ENCODE measurements around the gene CDH13. TPM values are rescaled to one million over a fixed set of nuclear protein-coding genes. Genes with fewer than 3 reads are reported as not detected.

CDH13 gene
- total and polyA plus RNA-seq, 12 donors: 0.86 to 30.6 (median 2.4) TPM

DNA sequence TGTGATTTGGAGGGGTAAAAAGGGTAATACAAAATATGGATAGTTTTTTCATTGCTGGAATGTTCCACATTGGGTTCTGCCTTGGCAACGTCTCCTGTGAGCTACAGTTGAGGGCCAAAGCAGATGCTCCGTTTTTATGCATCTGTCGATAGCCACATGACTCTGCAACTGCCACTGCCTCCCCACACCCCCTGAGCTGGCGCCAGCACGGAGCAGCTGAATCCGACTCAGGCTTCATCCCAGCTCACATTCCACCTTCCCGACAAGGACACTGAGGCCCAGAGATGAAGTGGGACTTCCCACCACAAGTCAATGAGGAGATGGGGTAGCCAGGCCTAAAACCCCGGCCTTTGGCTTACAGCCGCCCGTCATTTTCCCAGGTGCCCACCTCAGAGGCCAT lies 334.1 kb downstream of the CDH13 start:
- Histone ChIP-seq H3K36me3 (replicated peaks in 1 of 2) (no peaks in the 10 kb centered on the region), H3K9me3 (replicated peaks in 1 of 3) (no peaks in the 10 kb centered on the region)

DNA sequence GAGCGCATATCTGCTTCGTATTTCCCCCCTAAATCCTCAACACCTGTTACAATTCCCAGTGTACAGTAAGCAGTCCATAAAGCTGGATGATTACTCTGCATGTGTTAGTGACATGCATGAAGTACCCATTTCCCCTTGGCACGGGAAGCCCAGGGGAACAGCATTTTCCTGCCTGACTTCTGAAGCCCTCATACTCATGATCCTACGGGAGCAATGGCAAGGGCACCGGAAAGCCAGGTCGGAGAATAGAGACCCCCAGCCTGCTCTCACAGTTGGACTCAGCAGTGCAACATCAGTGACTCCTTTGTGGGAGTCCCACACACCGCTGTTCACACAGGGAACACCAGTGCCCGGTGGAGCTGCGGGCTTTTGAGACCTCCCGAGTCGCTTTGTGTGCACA lies 336.9 kb downstream of the CDH13 start:
- H3K4me1 ChIP-seq (replicated peaks in 1 of 2): no peaks in the 10 kb centered on the region
- no peak overlapping the region for H3K4me3 ChIP-seq
- intact Hi-C loops (cut with DNase I): no loop called here
- no peaks in the 10 kb centered on the region for H3K27me3 ChIP-seq
- H3K27ac ChIP-seq: no peak overlapping the region
- H3K9me3 ChIP-seq (replicated peaks in 1 of 3): no peaks in the 10 kb centered on the region
- no peak for DNase-seq
- TF ChIP-seq, protein P1, sequence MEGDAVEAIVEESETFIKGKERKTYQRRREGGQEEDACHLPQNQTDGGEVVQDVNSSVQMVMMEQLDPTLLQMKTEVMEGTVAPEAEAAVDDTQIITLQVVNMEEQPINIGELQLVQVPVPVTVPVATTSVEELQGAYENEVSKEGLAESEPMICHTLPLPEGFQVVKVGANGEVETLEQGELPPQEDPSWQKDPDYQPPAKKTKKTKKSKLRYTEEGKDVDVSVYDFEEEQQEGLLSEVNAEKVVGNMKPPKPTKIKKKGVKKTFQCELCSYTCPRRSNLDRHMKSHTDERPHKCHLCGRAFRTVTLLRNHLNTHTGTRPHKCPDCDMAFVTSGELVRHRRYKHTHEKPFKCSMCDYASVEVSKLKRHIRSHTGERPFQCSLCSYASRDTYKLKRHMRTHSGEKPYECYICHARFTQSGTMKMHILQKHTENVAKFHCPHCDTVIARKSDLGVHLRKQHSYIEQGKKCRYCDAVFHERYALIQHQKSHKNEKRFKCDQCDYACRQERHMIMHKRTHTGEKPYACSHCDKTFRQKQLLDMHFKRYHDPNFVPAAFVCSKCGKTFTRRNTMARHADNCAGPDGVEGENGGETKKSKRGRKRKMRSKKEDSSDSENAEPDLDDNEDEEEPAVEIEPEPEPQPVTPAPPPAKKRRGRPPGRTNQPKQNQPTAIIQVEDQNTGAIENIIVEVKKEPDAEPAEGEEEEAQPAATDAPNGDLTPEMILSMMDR (IDR thresholded peaks at IDR 0.05): no peak
- no peak for TF ChIP-seq POLR2A (IDR thresholded peaks at IDR 0.05)
- no peaks in the 10 kb centered on the region for H3K36me3 ChIP-seq (replicated peaks in 1 of 2)
- WGBS, 4 donors: 82 to 87% (median 83%) methylated on average over 10 to 11 of the region's 11 CpGs

More for the DNA sequence above, 334.1 kb downstream of the CDH13 start:
- no peak for DNase-seq
- H3K4me1 ChIP-seq (replicated peaks in 1 of 2): no peaks in the 10 kb centered on the region
- WGBS, 4 donors: 70 to 88% (median 86%) methylated on average over 9 to 10 of the region's 10 CpGs
- no peaks in the 10 kb centered on the region for H3K27me3 ChIP-seq
- TF ChIP-seq POLR2A (IDR thresholded peaks at IDR 0.05): no peak
- TF ChIP-seq, protein P1 (IDR thresholded peaks at IDR 0.05): no peak
- H3K27ac ChIP-seq: no peak overlapping the region
- no peak overlapping the region for H3K4me3 ChIP-seq
- intact Hi-C loops (cut with DNase I): no loop called here

DNA sequence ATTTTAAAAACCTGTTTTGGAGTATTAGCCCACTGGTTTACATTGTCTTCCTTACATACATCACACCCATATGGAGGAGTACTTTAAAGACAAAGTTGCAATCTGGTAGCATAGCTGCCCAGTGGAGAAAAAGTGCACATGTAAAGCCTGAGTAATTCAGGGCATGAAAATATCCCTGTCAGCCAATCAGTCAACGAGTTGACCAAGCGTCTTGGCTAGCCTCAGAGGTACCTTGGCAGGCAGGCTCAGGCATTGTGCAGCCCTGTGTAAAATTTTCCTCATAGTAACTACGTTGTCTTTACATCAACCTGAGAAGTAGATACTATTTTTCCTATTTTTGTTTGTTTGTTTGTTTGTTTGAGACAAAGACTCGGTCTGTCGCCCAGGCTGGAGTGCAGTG lies 339.0 kb downstream of the CDH13 start:
- no peaks in the 10 kb centered on the region for H3K27me3 ChIP-seq
- H3K4me1 ChIP-seq (replicated peaks in 1 of 2): no peaks in the 10 kb centered on the region
- DNase-seq: no peak
- no peaks in the 10 kb centered on the region for H3K9me3 ChIP-seq (replicated peaks in 1 of 3)
- no peaks in the 10 kb centered on the region for H3K36me3 ChIP-seq (replicated peaks in 1 of 2)
- intact Hi-C loops (cut with DNase I): no loop called here
- no peak overlapping the region for H3K4me3 ChIP-seq
- 80 to 86% (median 84%) methylated on average over 5 of the region's 5 CpGs for WGBS, 4 donors
- no peak overlapping the region for H3K27ac ChIP-seq
- no peak for TF ChIP-seq POLR2A (IDR thresholded peaks at IDR 0.05)
- TF ChIP-seq, protein P1 (IDR thresholded peaks at IDR 0.05): no peak

DNA sequence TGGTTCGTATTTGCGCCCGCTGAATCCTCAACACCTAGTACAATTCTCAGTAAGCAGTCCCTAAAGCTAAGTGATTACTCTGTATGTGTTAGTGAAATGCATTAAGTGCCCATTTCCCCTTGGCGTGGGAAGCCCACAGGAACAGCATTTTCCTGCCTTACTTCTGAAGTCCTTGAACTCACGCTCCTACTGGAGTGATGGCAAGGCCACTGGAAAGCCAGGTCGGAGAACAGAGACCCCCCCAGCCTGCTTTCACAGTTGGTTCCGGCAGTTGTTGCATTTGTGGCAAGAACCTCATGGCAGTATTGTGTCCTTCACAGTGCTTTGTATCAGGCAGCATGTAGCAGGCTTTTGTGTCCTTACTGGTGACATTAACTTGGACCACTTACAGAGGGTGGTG lies 340.7 kb downstream of the CDH13 start:
- H3K36me3 ChIP-seq (replicated peaks in 1 of 2): no peaks in the 10 kb centered on the region
- H3K4me1 ChIP-seq (replicated peaks in 1 of 2): no peaks in the 10 kb centered on the region
- TF ChIP-seq, protein P1 (IDR thresholded peaks at IDR 0.05): no peak
- TF ChIP-seq POLR2A (IDR thresholded peaks at IDR 0.05): no peak
- intact Hi-C loops (cut with DNase I): no loop called here
- no peak for DNase-seq
- no peak overlapping the region for H3K27ac ChIP-seq
- no peaks in the 10 kb centered on the region for H3K27me3 ChIP-seq
- no peaks in the 10 kb centered on the region for H3K9me3 ChIP-seq (replicated peaks in 1 of 3)
- WGBS, 4 donors: 67 to 93% (median 84%) methylated on average over 7 of the region's 7 CpGs
- H3K4me3 ChIP-seq: no peak overlapping the region

All from adrenal gland (tissue), 12 donors.